GM19023 (cell line): ENCODE measurements around the gene ZFP36.

ENCODE experiments used
- ATAC-seq: cut with Tn5 transposase; IDR thresholded peaks from one replicate; pipeline ENCODE4 v1.9.1; 2021; ENCODE audit warnings: mild to moderate bottlenecking, moderate library complexity; ENCODE audit not compliant: unreplicated experiment

ZFP36 gene

GRCh38 chr19:39417463-39418181 lies 11.0 kb downstream of the ZFP36 start:
- ATAC-seq = no peak

GRCh38 chr19:39419003-39419402 lies 12.4 kb downstream of the ZFP36 start:
- ATAC-seq = no peak

DNA sequence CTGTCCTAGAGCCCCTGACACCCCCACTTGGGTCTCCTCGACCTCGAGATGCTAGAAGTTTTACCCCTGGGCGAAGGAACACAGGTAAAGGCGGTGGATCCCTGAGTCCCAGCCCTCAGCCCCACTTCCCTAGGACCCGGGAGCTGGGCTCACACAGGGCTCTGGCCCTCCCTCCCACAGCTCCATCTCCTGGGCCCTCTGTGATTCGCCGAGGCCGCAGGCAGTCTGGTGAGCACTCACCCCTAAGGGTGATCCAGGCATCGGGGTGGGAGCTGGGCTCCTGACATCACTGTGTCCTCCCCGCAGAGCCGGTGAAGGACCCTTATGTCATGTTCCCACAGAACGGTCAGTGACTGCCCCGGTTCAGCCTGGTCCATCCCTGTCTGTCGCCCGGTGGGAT lies 14.1 kb downstream of the ZFP36 start:
- no peak for ATAC-seq

GRCh38 chr19:39422020-39422419 lies 15.4 kb downstream of the ZFP36 start:
- ATAC-seq = no peak

- ATAC-seq = no peak
Observed at GRCh38 chr19:39423258-39424086, 16.8 kb downstream of the ZFP36 start.

GRCh38 chr19:39424934-39425333 lies 18.3 kb downstream of the ZFP36 start:
- no peak for ATAC-seq

- ATAC-seq = no peak
Observed at GRCh38 chr19:39425744-39426143, 19.1 kb downstream of the ZFP36 start.

GRCh38 chr19:39426170-39426569 lies 19.5 kb downstream of the ZFP36 start:
- ATAC-seq = no peak

DNA sequence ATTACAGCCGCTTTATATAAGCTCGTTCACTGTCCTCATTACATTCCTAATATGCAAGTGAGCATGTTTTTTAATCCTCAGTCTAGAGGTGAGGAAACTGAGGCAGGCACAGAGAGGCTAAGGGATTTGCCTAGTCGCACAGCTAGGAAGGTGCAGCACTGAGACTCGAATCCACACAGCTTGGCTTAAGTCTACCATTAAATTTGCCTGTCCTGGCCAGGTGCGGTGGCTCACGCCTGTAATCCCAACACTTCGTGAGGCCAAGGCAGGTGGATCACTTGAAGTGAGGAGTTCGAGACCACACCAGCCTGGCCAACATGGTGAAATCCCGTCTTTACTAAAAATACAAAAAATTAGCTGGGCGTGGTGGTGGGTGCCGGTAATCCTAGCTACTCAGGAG lies 21.1 kb downstream of the ZFP36 start:
- ATAC-seq = no peak

- ATAC-seq = no peak
Observed at GRCh38 chr19:39428283-39429112, 21.9 kb downstream of the ZFP36 start.

DNA sequence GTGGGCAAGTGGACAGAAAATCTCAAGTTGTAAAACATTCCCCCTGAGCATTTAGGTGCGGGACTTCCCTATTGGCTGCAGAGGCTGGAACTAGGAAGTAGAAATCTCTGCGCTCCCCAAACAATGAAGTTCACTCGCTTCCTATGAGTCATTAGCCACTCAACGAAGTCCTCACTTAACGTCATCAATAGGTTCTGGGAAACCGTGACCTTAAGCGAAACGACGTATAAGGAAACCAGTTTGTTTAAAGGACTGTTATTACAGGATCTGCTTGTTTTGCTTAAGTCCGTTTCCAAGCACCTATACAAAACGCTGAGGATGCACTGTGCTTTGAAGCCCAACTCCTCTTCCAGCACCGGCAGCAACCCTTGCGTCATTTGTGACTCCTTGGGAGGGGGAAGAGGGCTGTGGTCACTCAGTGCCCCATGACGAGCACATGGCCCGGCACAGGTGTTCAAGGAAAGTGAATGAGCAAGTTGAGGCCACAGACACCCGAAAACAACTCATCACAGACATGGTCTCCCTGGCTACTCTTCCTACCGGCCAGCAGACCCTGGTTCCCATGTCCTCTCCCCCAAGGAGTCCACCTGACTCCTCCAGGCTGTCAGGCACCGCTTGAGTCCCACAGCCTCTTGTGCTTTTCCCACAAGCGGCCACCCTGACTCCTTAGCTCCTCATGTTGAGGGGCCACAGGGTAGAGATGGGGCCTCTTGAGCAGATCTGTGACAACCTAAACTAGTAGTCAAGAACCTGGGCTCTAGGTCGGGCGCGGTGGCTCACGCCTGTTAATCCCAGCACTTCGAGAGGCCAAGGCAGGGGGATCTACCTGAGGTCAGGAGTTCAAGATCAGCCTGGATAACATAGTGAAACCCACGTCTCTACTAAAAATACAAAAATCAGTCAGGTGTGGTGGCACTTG lies 24.3 kb downstream of the ZFP36 start:
- no peak for ATAC-seq

DNA sequence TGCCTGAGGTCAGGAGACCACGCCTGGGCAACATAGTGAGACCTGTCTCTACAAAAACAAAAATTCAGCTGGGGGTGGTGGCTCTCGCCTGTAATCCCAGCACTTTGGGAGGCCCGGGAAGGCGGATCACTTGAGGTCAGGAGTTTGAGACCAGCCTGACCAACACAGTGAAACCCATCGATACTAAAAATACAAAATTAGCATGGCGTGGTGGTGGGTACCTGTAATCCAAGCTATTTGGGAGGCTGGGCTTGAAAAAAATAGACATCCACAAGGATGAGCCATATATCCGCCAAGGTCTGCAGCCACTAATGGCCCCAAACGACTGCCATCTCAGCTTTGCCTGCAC lies 26.0 kb downstream of the ZFP36 start:
- no peak for ATAC-seq

- ATAC-seq = no peak
Observed at GRCh38 chr19:39433480-39434079, 26.9 kb downstream of the ZFP36 start.

DNA sequence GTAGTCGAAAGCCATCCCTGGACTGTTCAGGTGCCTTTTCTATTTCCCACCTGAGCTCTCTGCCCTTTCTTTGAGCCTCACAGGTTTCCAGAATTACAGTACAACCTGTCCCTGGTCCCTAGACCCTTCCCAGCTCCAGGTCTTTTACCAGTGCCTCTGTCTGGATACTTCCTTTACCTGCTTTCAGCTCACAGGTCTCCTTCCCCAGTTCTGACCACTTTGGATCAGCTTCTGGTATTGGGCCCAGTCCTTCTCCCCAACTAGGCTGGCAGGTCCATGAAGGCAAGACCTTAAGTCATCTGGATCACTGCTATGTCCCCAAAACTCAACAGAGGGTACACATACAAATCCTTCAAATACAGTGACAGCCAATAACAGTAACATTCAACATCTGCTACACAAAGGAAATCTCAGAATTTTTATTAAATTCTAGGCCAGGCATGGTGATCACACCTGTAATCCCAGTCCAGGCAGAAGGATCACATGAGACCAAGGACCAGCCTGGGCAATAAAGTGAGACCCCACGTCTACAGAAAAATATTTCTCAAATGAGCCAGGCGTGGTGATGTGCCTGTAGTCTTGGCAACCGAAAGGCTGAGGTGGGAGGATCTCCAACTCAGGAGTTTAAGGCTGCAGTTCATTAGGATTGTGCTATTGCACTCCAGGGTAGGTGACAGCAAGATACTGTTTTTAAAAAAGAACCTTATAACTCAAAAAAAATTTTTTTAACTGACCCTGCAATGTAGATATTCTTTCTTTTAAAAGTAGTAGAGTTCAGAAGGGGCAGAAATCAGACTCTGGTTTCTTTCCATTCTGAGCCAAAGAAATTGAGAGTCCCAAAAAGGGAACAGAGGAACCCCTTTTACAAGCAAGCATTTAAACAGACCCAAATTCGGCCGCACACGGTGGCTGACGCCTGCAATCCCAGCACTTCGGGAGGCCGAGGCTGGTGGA lies 27.8 kb downstream of the ZFP36 start:
- no peak for ATAC-seq

DNA sequence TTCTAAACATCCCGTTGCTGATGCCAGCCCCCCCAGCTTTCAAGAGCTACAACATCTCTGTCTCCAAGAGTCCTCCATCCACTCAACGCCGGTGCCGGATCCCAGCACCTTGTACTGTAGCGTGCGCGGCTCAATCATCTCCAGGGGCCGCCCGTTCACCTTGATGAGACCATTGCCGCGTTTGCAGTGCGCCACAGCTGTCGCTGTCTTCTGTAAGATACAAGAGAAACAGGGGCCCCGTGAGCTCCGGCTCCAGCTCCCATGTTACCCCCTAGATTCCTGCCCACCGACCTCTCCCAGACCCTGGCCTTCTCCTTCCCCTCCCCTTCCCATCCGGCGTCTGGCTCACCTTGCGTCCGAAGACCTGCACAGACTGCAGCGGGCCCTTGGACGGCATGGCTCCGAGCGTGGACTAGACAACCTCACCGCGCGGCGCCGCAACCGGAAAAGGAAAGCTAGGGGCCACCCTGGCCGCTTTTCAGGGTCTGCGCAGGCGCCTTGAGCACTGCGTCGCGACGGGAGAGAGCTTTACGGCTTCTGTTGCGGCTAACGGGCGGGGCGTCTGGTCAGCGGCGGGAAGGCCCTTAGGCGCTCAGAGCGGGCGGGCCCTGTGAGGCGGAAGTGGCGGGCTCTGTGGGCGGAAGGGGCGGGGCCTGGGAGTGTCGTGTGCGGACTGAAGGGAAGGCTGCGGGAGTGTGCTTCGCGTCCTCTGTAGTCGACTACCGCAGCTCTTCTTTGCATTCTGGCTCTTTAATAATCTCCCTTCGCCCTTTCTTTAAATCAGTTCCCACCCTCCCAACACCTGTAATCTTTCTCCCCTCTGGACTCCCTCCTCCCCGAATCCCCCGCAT lies 29.1 kb downstream of the ZFP36 start, which contains the start of gene RPS16:
Gene RPS16 (minus strand): TSS at position 451 of the 851 bp plus-strand sequence. CDS start 54 bp downstream, at position 397.
- peak; percentile 87 for ATAC-seq

GRCh38 chr19:39436350-39436716 lies 29.7 kb downstream of the ZFP36 start:
- ATAC-seq = no peak

DNA sequence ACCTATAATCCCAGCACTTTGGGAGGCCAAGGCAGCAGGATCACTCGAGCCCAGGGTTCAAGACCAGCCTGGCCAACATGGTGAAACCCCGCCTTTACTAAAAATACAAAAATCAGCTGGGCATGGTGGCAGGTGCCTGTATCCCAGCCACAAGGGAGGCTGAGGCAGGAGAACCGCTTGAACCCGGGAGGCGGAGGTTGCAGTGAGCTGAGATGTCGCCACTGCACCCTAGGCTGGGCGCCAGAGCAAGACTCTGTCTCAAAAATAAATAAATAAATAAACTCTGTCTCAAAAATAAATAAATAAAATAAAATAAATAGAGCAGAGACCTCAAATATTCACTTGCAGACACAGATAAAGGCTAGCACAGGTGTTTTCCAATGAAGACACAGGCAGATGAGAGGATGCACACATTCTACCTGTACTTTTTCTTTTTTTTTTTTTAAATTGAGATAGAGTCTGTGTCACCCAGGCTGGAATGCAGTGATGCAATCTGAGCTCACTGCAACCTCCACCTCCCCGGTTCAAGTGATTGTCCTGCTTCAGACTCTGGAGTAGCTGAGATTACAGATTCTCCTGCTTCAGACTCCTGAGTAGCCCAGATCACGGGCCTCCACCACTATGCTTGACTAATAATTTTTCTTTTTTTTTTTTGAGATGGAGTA lies 31.8 kb downstream of the ZFP36 start:
- ATAC-seq = no peak
